ENCODE measurements around the gene MAML2. TPM values are rescaled to one million over a fixed set of nuclear protein-coding genes. Genes with fewer than 3 reads are reported as not detected.

Gene MAML2
- total RNA-seq, 2 experiments from 2014 or later, result 23.9 to 37.1 TPM

- H3K4me1 Mint-ChIP-seq, result peaks cover 14% of the 10 kb centered on the region
- no peaks in the 10 kb centered on the region for H3K27me3 Mint-ChIP-seq
- H3K4me3 Mint-ChIP-seq, result no peak overlapping the region
- DNase-seq (no peak), ATAC-seq (no peak)
- ChIA-PET CTCF (interaction anchor here (1.6 to 2.0 kb wide), 3 partner anchors 9 to 29 kb away, joined by 4 to 6 read pairs (median 4); no protein-coding TSS in a partner anchor), POLR2A (no interaction called here)
- no peaks in the 10 kb centered on the region for H3K9me3 Mint-ChIP-seq (ENCODE audit: low read depth)
- intact Hi-C loops (cut with DNase I, micrococcal nuclease), result no loop called here
- no peak overlapping the region for H3K27ac Mint-ChIP-seq
- peaks cover 11% of the 10 kb centered on the region for H3K36me3 Mint-ChIP-seq (ENCODE audit: low read depth)
Observed at GRCh38 chr11:96001037-96001436, 342.0 kb downstream of the MAML2 start.

GRCh38 chr11:95999711-96000406 is 343.1 kb downstream of the MAML2 start:
- peaks cover 14% of the 10 kb centered on the region for H3K4me1 Mint-ChIP-seq

DNA sequence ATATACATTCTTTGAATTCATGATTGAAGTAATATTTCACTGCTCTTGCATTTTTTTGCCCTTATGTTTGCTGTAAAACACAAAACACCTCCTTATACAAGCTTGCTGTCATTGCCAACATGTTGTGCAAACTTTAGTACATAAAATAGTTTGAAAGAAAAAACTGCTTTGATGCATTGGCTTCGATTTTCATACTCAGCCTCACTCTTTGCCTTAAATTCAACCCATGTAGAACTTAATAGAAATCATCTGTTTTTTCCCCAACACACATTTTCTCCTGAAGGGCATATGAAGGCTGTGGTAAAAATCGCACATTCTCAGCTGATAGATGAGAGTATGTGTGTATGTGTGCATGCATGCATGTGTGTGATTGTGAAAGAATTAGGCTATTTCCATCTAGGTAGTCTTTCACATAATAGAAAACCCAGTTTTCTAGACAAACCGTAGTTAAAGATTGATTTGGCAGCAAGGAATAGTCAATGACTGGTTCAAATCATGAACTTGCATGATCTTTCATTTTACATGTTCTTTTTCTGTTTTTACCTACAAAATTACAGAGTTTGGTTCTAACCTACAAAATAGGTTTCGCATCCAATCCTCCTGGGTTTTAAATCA is 346.3 kb downstream of the MAML2 start:
- intact Hi-C loops (cut with DNase I, micrococcal nuclease), result no loop called here
- no peaks in the 10 kb centered on the region for H3K27me3 Mint-ChIP-seq
- no peak overlapping the region for H3K4me3 Mint-ChIP-seq
- H3K4me1 Mint-ChIP-seq, result peaks cover 15% of the 10 kb centered on the region
- ATAC-seq (no peak), DNase-seq (no peak)
- no peaks in the 10 kb centered on the region for H3K9me3 Mint-ChIP-seq (ENCODE audit: low read depth)
- H3K27ac Mint-ChIP-seq, result no peak overlapping the region
- CTCF ChIA-PET, result interaction anchor here (1.1 kb wide), 1 partner anchor 10 kb away, joined by 3 read pairs; no protein-coding TSS in a partner anchor
- H3K36me3 Mint-ChIP-seq (ENCODE audit: low read depth), result peaks cover 8% of the 10 kb centered on the region
- POLR2A ChIA-PET, result no interaction called here

More at GRCh38 chr11:95999711-96000406, 343.1 kb downstream of the MAML2 start:
- intact Hi-C loops (cut with DNase I, micrococcal nuclease), result no loop called here
- DNase-seq (no peak), ATAC-seq (no peak)
- POLR2A ChIA-PET, result interaction anchor here (0.7 kb wide), 1 partner anchor 209 kb away, joined by 3 read pairs; no protein-coding TSS in a partner anchor
- H3K27ac Mint-ChIP-seq, result no peak overlapping the region
- H3K9me3 Mint-ChIP-seq (ENCODE audit: low read depth), result no peaks in the 10 kb centered on the region
- H3K27me3 Mint-ChIP-seq, result no peaks in the 10 kb centered on the region
- no peak overlapping the region for H3K4me3 Mint-ChIP-seq
- H3K36me3 Mint-ChIP-seq (ENCODE audit: low read depth), result peaks cover 11% of the 10 kb centered on the region
- CTCF ChIA-PET, result interaction anchor here (0.6 to 2.0 kb wide), 5 partner anchors 8 to 343 kb away, joined by 3 to 6 read pairs (median 4); partner anchors contain the start of gene MAML2

DNA sequence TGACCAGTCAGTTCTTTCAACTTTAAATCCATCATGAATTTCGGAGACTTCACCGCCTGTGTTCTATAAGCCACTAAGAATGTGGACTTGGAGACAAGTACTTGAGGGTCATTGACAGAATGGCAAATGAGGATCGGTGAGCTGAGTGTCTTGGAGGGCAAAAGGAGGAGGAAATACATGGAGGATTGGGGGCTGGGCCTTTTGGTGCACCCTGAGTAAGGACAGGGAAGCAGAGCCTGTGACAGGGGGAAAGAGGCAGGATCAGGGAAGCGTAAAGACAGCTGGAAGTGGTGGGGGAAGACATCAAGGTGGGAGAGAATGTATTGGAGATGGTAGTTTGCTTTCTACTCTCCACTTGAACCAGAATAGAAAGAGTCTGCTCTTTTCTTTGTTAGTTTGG is 348.7 kb downstream of the MAML2 start:
- no peak for ATAC-seq
- Mint-ChIP-seq H3K27me3 (no peaks in the 10 kb centered on the region), H3K4me1 (peaks cover 18% of the 10 kb centered on the region), H3K4me3 (no peak overlapping the region), H3K36me3 (ENCODE audit: low read depth) (peaks cover 23% of the 10 kb centered on the region), H3K27ac (no peak overlapping the region), H3K9me3 (ENCODE audit: low read depth) (no peaks in the 10 kb centered on the region)
- ChIA-PET CTCF (interaction anchor here (0.7 to 1.6 kb wide), 3 partner anchors 18 to 349 kb away, joined by 3 to 4 read pairs (median 4); no protein-coding TSS in a partner anchor), POLR2A (no interaction called here)
- DNase-seq, result no peak
- intact Hi-C loops (cut with DNase I, micrococcal nuclease), result no loop called here

GRCh38 chr11:95993438-95994298 is 349.3 kb downstream of the MAML2 start:
- no peaks in the 10 kb centered on the region for H3K9me3 Mint-ChIP-seq (ENCODE audit: low read depth)
- no peak overlapping the region for H3K4me3 Mint-ChIP-seq
- intact Hi-C loops (cut with DNase I, micrococcal nuclease), result no loop called here
- ChIA-PET POLR2A (no interaction called here), CTCF (interaction anchor here (0.7 to 1.6 kb wide), 3 partner anchors 17 to 350 kb away, joined by 3 to 4 read pairs (median 4); no protein-coding TSS in a partner anchor)
- H3K27me3 Mint-ChIP-seq, result no peaks in the 10 kb centered on the region
- H3K4me1 Mint-ChIP-seq, result peaks cover 20% of the 10 kb centered on the region
- DNase-seq (no peak), ATAC-seq (no peak)
- peaks cover 28% of the 10 kb centered on the region for H3K36me3 Mint-ChIP-seq (ENCODE audit: low read depth)
- no peak overlapping the region for H3K27ac Mint-ChIP-seq

DNA sequence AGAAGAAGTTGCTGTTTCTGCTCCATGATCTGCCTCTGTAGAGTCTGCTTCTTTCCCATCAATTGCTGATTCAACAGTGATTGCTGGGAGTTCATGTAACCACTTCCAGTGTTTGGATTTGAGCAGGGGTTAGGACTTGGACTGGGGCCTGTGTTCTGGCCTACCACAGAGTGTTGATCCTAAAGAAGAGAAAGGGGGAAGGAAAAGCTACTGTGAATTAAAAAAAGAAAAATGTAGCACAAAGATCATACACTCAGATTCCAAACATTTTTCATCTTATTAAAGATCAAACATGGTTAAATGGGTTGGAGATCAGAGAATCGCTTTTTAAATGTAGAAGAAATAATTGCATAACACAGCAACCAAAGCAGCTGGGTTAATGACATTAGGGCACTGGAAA is 351.4 kb downstream of the MAML2 start:
- Mint-ChIP-seq H3K36me3 (ENCODE audit: low read depth) (peaks cover 40% of the 10 kb centered on the region), H3K9me3 (ENCODE audit: low read depth) (no peaks in the 10 kb centered on the region), H3K4me1 (peaks cover 12% of the 10 kb centered on the region), H3K4me3 (no peak overlapping the region), H3K27me3 (no peaks in the 10 kb centered on the region), H3K27ac (peak overlapping the region; percentile 62)
- POLR2A ChIA-PET, result no interaction called here
- ATAC-seq (no peak), DNase-seq (no peak)
- intact Hi-C loops (cut with DNase I, micrococcal nuclease), result no loop called here
- CTCF ChIA-PET, result interaction anchor here (1.3 kb wide), 1 partner anchor 10 kb away, joined by 6 read pairs; no protein-coding TSS in a partner anchor

DNA sequence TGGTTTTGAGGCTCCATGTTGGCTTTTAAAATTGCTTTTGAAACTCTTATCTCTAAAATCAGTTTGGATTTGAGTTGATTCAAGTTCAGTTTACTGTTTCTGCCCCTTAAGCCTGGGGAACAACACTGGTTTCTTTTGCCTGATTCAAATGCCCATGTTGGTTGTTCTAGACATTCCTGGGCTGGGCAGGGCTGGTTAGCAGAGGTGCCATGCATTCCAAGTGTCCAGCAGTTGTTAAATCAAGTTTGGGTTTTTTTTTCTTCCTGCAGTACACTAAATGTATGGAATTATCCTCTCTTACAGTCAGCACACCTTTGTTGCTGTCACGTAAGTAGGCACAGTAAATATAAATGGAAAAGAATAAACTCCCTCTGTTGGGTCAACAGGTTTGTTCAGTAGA is 351.9 kb downstream of the MAML2 start:
- ChIA-PET CTCF (no interaction called here), POLR2A (no interaction called here)
- H3K4me1 Mint-ChIP-seq, result peaks cover 12% of the 10 kb centered on the region
- DNase-seq (no peak), ATAC-seq (no peak)
- H3K4me3 Mint-ChIP-seq, result no peak overlapping the region
- no peak overlapping the region for H3K27ac Mint-ChIP-seq
- H3K36me3 Mint-ChIP-seq (ENCODE audit: low read depth), result peaks cover 40% of the 10 kb centered on the region
- H3K27me3 Mint-ChIP-seq, result no peaks in the 10 kb centered on the region
- H3K9me3 Mint-ChIP-seq (ENCODE audit: low read depth), result no peaks in the 10 kb centered on the region
- intact Hi-C loops (cut with DNase I, micrococcal nuclease), result no loop called here

GRCh38 chr11:95989780-95990179 is 353.2 kb downstream of the MAML2 start:
- Mint-ChIP-seq H3K36me3 (ENCODE audit: low read depth) (peaks cover 45% of the 10 kb centered on the region), H3K27ac (no peak overlapping the region), H3K4me1 (peaks cover 12% of the 10 kb centered on the region), H3K4me3 (no peak overlapping the region), H3K9me3 (ENCODE audit: low read depth) (no peaks in the 10 kb centered on the region), H3K27me3 (no peaks in the 10 kb centered on the region)
- intact Hi-C loops (cut with DNase I, micrococcal nuclease), result no loop called here
- DNase-seq (no peak), ATAC-seq (no peak)
- ChIA-PET CTCF (no interaction called here), POLR2A (no interaction called here)

DNA sequence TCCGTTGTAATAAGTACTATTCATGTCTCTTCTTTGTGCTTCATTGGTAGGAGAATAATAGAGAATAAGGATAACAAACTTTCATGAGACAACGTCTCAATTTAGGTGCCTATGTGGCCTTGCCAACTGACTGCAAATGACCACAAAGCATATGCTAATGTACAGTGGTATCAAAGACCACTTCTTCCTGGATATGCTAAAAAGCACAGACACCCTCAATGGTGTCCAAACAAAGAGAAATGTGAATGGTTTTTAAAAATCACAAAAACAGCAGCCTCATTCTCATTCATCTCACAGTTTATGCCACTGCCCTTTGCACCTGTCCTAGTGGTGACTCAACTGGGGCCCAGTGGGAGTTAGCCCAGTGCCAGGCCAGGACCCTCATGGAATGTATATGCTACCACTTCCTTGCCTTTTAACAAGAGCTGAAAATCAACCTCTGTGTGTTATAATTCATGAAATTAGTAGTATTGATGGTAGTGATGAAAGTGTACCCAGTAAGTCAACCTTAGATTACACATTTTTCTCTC is 353.9 kb downstream of the MAML2 start:
- DNase-seq (no peak), ATAC-seq (no peak)
- CTCF ChIA-PET, result no interaction called here
- Mint-ChIP-seq H3K4me1 (peaks cover 12% of the 10 kb centered on the region), H3K4me3 (no peak overlapping the region), H3K9me3 (ENCODE audit: low read depth) (no peaks in the 10 kb centered on the region), H3K36me3 (ENCODE audit: low read depth) (peaks cover 49% of the 10 kb centered on the region), H3K27ac (no peak overlapping the region), H3K27me3 (no peaks in the 10 kb centered on the region)
- POLR2A ChIA-PET, result no interaction called here
- intact Hi-C loops (cut with DNase I, micrococcal nuclease), result no loop called here

DNA sequence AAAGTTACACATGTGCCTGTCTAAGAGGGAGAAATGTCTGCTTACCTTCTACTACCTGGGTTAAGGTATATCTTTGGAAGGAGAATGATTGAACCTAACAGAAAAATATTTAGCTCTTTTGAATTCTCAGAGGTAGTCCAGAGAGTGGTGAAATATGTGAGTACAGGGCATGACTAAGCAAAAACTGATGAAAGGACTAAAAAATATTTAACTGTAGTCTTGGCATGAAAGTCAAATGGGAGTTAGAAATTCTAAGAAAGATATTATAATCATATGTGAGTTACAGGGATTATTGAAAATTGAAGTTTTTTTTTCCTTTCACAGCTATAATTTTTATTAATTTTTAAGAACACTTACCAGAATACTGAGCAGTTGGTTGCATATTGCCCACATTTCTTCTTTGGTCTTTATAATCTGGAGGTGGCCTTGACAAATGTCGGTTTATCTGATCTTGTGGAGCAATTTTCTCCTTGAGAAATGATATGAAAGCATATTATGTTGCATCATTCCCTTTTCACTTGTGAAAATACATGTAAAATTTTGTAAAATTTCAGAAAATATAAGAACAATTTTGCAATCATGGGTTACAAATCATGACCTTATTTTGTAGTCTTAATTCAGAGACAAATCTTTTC is 357.7 kb downstream of the MAML2 start:
- no peak overlapping the region for H3K4me3 Mint-ChIP-seq
- no peaks in the 10 kb centered on the region for H3K27me3 Mint-ChIP-seq
- H3K4me1 Mint-ChIP-seq, result peaks cover 2% of the 10 kb centered on the region
- H3K36me3 Mint-ChIP-seq (ENCODE audit: low read depth), result peaks cover 47% of the 10 kb centered on the region
- peak overlapping the region; percentile 60 for H3K27ac Mint-ChIP-seq
- POLR2A ChIA-PET, result no interaction called here
- DNase-seq, result no peak
- intact Hi-C loops (cut with DNase I, micrococcal nuclease), result no loop called here
- H3K9me3 Mint-ChIP-seq (ENCODE audit: low read depth), result no peaks in the 10 kb centered on the region
- CTCF ChIA-PET, result interaction anchor here (1.1 kb wide), 1 partner anchor 104 kb away, joined by 3 read pairs; no protein-coding TSS in a partner anchor
- ATAC-seq, result no peak

- H3K27ac Mint-ChIP-seq, result no peak overlapping the region
- H3K27me3 Mint-ChIP-seq, result no peaks in the 10 kb centered on the region
- ATAC-seq, result no peak
- no peak for DNase-seq
- no peaks in the 10 kb centered on the region for H3K9me3 Mint-ChIP-seq (ENCODE audit: low read depth)
- H3K4me3 Mint-ChIP-seq, result no peak overlapping the region
- ChIA-PET CTCF (interaction anchor here (1.1 kb wide), 1 partner anchor 106 kb away, joined by 3 read pairs; no protein-coding TSS in a partner anchor), POLR2A (no interaction called here)
- H3K36me3 Mint-ChIP-seq (ENCODE audit: low read depth), result peaks cover 52% of the 10 kb centered on the region
- peaks cover 2% of the 10 kb centered on the region for H3K4me1 Mint-ChIP-seq
- intact Hi-C loops (cut with DNase I, micrococcal nuclease), result no loop called here
Observed at GRCh38 chr11:95984072-95984471, 358.9 kb downstream of the MAML2 start.

Data from activated CD4-positive, alpha-beta T cell treated with anti-CD3 and anti-CD28 coated beads for 36 hours (primary cell).